GM12872 (cell line): ENCODE data around the gene RIMS4.
A peak's percentile ranks its signal among the peaks of the same experiment; 100 is the strongest.

Experiments
- TF ChIP-seq, protein P1 (sequence below): IDR thresholded peaks from 3 replicates; pipeline ENCODE4 v1.5.1; 2011; ENCODE audit warnings: low read depth, mild to moderate bottlenecking, low read length, moderate library complexity; ENCODE audit not compliant: insufficient read depth

RIMS4 gene

DNA sequence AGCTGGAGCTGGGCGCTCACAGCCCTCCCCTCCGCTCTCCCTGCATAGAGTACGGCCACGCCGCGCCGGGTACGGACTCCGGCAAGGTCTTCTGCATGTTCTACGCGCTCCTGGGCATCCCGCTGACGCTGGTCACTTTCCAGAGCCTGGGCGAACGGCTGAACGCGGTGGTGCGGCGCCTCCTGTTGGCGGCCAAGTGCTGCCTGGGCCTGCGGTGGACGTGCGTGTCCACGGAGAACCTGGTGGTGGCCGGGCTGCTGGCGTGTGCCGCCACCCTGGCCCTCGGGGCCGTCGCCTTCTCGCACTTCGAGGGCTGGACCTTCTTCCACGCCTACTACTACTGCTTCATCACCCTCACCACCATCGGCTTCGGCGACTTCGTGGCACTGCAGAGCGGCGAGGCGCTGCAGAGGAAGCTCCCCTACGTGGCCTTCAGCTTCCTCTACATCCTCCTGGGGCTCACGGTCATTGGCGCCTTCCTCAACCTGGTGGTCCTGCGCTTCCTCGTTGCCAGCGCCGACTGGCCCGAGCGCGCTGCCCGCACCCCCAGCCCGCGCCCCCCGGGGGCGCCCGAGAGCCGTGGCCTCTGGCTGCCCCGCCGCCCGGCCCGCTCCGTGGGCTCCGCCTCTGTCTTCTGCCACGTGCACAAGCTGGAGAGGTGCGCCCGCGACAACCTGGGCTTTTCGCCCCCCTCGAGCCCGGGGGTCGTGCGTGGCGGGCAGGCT lies 60.1 kb downstream of the RIMS4 start:
- TF ChIP-seq, protein P1, sequence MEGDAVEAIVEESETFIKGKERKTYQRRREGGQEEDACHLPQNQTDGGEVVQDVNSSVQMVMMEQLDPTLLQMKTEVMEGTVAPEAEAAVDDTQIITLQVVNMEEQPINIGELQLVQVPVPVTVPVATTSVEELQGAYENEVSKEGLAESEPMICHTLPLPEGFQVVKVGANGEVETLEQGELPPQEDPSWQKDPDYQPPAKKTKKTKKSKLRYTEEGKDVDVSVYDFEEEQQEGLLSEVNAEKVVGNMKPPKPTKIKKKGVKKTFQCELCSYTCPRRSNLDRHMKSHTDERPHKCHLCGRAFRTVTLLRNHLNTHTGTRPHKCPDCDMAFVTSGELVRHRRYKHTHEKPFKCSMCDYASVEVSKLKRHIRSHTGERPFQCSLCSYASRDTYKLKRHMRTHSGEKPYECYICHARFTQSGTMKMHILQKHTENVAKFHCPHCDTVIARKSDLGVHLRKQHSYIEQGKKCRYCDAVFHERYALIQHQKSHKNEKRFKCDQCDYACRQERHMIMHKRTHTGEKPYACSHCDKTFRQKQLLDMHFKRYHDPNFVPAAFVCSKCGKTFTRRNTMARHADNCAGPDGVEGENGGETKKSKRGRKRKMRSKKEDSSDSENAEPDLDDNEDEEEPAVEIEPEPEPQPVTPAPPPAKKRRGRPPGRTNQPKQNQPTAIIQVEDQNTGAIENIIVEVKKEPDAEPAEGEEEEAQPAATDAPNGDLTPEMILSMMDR, result peak; percentile 27; the same call in 1 of the 3 replicates

DNA sequence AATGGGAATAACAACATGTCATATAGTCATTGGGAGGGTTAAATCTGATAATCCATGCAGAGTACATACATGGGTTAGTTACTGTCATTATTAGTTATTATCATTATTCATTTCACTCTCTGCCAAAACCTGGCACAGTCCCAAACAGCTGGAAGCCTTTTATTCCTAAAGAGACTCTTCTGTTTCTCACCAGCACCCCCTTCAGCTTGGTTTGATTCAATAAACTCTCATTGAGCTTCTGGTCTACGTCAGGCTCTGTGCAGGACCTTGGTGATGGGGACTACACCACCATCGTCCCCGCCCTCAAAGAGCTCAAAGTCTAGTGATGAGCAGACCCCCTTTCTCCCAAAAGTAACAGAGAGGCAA lies 62.4 kb downstream of the RIMS4 start:
- TF ChIP-seq, protein P1, result no peak

DNA sequence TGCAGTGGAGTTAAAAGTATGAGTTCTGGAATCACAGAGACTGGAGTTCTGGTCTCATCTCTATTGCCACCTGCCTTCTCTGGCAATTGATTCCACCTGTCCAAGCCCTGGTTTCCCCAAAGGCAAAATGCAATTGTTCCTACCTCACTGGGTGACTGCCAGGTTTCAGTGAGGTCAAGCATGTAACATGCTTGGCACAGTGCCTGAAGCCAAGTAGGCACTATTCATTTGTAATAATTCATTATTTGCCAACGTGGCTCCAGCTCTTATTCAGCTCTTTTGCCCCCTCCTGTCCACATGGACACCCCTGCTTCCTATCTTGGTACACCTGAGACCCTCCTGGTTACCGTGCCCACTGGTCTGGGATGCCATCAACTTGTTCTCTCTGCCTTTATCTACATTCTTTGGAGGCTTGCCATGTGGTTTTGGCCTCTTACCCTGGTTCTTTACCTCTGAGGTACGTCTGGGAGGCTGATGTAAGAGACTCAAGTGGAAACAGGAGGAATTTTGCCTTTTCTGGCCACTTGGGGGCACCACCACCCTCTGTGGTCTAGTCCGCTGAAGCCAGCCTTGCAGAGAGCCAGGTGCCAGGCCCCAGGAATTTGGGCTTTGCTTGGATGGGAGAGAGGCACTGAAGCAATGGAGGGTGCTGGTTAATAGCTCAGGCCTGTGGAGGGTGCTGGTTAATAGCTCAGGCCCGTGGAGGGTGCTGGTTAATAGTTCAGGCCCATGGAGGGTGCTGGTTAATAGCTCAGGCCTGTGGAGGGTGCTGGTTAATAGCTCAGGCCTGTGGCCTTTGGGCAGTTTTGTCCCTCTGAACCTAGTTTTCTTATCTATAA lies 63.0 kb downstream of the RIMS4 start:
- TF ChIP-seq, protein P1, result peak; percentile 81

DNA sequence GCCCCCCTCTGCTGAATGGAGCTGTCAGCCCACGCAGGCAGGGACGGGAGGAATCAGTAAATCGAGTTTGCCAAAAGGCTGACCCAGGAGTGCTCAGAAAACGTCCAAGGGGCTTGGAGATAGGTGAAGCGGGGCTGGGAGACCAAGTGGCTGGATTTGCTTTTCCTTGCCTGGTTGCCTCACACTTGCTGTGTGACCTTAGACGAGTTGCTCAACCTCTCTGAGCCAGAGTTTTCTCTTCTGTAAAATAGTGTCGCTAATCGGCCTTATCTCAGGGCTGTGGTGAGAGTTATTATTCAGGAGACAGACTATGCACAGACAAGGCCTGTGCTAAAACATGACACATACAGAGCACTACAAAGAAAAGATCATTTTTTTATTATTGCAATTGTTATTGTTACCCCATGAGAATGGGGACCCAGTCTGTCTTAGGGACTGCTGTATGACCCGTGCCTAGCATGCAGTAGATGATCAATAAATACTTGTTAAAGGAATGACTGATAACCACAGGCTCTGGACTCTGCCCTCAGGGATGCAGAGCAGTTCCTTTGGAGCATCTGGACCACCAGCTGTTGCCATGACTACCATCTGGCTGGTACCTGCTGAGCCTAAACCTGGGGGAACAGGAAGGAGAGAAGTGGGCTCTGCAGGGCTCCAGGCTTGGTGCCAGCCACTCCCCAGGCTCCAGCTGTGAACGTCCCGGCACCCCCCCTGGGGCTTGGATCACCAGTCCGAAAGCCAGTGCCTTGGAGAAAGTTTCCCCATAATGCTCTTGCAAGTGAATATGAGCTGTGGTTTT lies 63.8 kb downstream of the RIMS4 start:
- TF ChIP-seq, protein P1, result no peak

DNA sequence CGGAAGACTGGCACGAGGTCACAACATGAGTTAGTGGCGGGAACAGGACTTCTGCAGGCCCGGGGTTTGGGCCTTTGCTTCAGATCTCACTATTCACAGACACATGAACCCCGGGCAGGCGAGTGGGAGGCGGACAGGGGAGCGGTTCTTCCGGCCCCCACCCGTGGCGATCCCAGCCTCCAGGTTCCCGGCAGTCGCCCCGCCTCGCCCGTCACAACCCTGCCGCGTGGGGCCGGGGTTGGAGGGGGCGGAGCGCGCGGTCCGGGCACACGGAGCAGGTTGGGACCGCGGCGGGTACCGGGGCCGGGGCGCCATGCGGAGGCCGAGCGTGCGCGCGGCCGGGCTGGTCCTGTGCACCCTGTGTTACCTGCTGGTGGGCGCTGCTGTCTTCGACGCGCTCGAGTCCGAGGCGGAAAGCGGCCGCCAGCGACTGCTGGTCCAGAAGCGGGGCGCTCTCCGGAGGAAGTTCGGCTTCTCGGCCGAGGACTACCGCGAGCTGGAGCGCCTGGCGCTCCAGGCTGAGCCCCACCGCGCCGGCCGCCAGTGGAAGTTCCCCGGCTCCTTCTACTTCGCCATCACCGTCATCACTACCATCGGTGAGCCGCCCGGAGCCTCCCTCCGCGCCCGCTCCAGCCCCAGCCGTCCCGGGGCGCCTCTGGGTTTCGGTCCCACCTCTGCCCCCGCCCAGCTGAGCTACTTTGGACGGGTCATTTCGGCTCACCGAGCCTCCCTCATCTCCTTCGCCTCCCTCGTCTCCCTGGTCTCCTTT lies 64.6 kb downstream of the RIMS4 start, which contains the start of gene KCNK15:
KCNK15 (plus strand) TSS at position 268 of the 769 bp plus-strand sequence; CDS start at position 314, 46 bp downstream.
- TF ChIP-seq, protein P1, result no peak

DNA sequence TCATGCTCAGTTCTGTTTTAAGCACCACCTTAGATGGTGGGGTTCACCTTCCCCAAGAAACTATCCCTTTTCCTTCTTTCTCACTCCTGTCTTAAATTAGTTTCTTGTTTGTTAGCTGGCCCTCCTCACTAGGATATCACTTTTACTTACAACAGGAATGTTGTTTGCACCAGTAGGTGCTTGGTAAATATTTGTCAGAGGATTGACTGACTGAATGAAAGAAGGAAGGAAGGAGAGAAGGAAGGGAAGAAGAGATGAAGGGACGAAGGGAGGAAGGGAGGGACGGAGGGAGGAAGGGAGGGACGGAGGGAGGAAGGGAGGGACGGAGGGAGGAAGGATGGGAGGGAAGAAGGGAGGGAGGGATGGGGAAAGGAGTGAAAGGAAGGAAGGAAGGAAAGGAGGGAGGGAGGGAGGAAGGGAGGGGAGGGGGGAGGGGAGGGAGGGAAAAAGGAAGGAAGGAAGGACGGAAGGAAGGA lies 65.2 kb downstream of the RIMS4 start:
- TF ChIP-seq, protein P1, result no peak
